Lower lobe of right lung (tissue), 2 donors: ENCODE results near the gene ZNF70. TPM values are rescaled to one million over a fixed set of nuclear protein-coding genes. Genes with fewer than 3 reads are reported as not detected.

Experiments used
- ATAC-seq, 2 donors: fragments of 200-7000 bp; cut with Tn5 transposase; one replicate each; pipeline ENCODE4 v1.9.1; 2020 to 2022; ENCODE audit warnings: mild to moderate bottlenecking in 2 of 2, moderate library complexity in 2 of 2
- DNase-seq: peaks from one replicate; pipeline ENCODE4 v3.0.0-alpha.2; 2020
- H3K27ac ChIP-seq: fragments of 200-600 bp; one replicate; pipeline ENCODE4 v1.8.0; 2022
- H3K27me3 ChIP-seq: fragments of 200-600 bp; one replicate; pipeline ENCODE4 v1.8.0; 2022; ENCODE audit warnings: low read depth
- H3K36me3 ChIP-seq: fragments of 200-600 bp; one replicate; pipeline ENCODE4 v1.8.0; 2022; ENCODE audit warnings: mild to moderate bottlenecking
- H3K4me1 ChIP-seq: fragments of 200-600 bp; one replicate; pipeline ENCODE4 v1.8.0; 2022
- H3K4me3 ChIP-seq: fragments of 200-600 bp; one replicate; pipeline ENCODE4 v1.8.0; 2022; ENCODE audit warnings: mild to moderate bottlenecking
- H3K9me3 ChIP-seq: fragments of 200-600 bp; one replicate; pipeline ENCODE4 v1.8.0; 2022
- intact Hi-C: fragments of 100-400 bp; cut with DNase I; formaldehyde crosslinking; loops from one replicate; pipeline ENCODE4 v1.11.0; 2022
- total RNA-seq: library from RNA; stranded (reverse); fragmentation: NEBNext Ultra II Directional; extraction: Animal tissue kit (Norgen Biotek cat#: 25700); gene quantifications from one replicate; pipeline ENCODE4 v1.2.1, GENCODE V29; 2021
- TF ChIP-seq, protein P1 (sequence below): fragments of 200-600 bp; IDR thresholded peaks from one replicate; pipeline ENCODE4 v1.8.0; 2022; ENCODE audit warnings: antibody characterized with exemption, mild to moderate bottlenecking
- donor health status: DM: no; HTN: yes; CAD: no; lungs with severe emphysema.

ZNF70 gene
- total RNA-seq, 1 donor from 2014 or later = 5.7 TPM

DNA sequence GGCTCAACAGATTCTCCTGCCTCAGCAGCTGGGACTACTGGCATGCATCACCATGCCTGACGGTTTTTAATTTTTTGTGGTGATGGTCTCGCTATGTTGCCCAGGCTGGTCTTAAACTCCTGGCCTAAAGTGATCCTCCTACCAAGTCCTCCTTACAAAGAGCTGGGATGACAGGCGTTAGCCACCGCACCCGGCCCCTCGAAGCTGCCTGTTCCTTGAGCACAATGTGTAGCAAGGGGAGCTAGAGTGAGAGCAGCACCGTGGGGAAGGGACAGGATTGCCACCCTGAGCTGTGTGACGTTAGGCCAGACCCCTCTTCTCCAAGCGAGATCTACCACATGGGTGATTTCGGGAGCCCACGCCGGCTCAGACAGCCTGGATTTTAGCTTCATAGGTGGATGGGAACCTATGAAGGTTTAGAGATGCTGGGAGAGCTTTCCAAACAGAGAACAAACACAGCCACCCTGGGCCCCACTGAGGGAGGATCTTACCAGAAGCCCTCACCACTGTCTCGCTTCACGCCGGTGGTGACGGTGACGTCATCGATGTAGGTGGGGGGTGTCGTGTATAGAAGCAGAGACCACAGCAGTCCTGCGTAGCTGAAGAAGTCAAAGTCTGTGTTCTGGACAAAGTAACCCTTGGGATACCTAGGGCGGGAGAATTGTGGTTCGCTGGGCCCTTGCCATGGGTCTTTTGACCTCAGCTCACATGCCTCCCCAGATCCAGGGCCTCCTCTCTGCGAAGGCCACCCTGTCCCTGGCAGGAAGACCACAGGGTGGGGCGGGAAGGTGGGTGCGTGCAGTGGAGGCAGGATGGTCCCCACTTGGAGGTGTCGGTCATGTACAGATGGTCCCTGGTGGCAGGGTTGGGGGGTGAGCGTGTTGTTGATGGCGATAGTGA, 37.0 kb downstream of the ZNF70 start:
- Histone ChIP-seq H3K27ac (no peak overlapping the region), H3K27me3 (no peaks in the 10 kb centered on the region), H3K4me3 (no peak overlapping the region), H3K9me3 (no peaks in the 10 kb centered on the region), H3K4me1 (peaks cover 18% of the 10 kb centered on the region), H3K36me3 (peaks cover 60% of the 10 kb centered on the region)
- DNase-seq = no peak
- TF ChIP-seq, protein P1, sequence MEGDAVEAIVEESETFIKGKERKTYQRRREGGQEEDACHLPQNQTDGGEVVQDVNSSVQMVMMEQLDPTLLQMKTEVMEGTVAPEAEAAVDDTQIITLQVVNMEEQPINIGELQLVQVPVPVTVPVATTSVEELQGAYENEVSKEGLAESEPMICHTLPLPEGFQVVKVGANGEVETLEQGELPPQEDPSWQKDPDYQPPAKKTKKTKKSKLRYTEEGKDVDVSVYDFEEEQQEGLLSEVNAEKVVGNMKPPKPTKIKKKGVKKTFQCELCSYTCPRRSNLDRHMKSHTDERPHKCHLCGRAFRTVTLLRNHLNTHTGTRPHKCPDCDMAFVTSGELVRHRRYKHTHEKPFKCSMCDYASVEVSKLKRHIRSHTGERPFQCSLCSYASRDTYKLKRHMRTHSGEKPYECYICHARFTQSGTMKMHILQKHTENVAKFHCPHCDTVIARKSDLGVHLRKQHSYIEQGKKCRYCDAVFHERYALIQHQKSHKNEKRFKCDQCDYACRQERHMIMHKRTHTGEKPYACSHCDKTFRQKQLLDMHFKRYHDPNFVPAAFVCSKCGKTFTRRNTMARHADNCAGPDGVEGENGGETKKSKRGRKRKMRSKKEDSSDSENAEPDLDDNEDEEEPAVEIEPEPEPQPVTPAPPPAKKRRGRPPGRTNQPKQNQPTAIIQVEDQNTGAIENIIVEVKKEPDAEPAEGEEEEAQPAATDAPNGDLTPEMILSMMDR = no peak
- intact Hi-C loops = no loop called here
- ATAC-seq = no peak

DNA sequence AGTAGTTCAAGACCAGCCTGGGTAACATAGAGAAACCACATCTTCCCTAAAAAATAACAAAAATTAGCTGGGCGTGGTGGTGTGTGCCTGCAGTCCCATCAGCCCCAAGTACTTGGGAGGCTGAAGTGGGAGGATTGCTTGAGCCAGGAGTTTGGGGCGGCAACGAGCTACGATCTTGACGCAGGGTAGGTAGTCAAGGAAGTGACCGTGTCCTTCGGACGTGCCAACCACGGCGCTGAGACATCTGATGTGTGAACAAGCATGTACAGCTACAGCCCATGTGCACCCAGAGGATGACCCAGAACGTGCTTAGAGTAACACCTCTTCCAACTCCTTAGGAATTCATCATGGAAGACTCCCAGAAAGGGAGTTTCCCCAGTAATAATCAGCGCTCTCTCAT, 38.7 kb downstream of the ZNF70 start:
- Histone ChIP-seq H3K4me1 (peaks cover 14% of the 10 kb centered on the region), H3K27ac (no peak overlapping the region), H3K4me3 (no peak overlapping the region), H3K9me3 (no peaks in the 10 kb centered on the region), H3K36me3 (peaks cover 77% of the 10 kb centered on the region), H3K27me3 (no peaks in the 10 kb centered on the region)
- TF ChIP-seq, protein P1 = no peak
- DNase-seq (no peak), ATAC-seq (no peak)
- intact Hi-C loops = no loop called here

DNA sequence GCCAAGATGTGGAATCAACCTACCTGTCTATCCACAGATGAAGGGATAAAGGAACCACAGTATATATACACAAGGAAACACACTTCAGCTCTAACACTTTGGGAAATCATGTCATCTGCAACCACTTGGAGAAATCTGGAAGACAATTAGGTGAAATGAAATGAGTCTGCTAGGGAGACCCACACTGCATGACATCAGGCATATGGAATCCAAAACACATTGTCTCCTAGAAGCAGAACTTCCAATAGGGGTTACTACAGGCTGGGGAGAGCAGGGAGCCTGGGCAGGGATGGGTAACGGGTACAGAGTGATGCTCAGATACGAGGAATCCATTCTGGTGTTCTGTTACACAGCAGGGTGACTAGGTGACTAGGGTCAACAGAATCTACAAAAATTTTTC, 41.8 kb downstream of the ZNF70 start:
- H3K36me3 ChIP-seq = peaks cover 100% of the 10 kb centered on the region
- H3K4me1 ChIP-seq = no peaks in the 10 kb centered on the region
- no peak overlapping the region for H3K4me3 ChIP-seq
- ATAC-seq = no peak
- no peaks in the 10 kb centered on the region for H3K27me3 ChIP-seq
- no peak overlapping the region for H3K27ac ChIP-seq
- TF ChIP-seq, protein P1 = no peak
- DNase-seq = no peak
- intact Hi-C loops = no loop called here
- H3K9me3 ChIP-seq = no peaks in the 10 kb centered on the region

DNA sequence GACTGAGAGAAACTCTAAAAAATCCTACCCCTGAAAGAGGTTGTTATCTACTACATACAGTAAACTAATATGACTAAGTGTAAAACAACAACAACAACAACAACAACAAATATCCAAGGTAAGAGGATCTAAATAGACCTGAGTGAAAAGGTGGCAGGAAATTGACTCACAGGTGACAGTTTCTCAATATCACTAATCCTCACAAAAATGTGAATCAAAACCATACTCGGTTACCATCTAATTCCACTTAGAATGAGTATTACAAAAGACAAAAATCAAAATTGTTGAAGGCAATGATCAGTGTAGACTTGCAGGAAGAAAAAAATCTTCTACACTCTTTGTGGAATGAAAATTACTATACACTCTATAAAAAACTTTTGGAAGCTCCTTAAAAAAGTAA, 42.6 kb downstream of the ZNF70 start:
- Histone ChIP-seq H3K4me3 (no peak overlapping the region), H3K4me1 (no peaks in the 10 kb centered on the region), H3K27me3 (no peaks in the 10 kb centered on the region), H3K27ac (no peak overlapping the region), H3K36me3 (peaks cover 97% of the 10 kb centered on the region), H3K9me3 (no peaks in the 10 kb centered on the region)
- ATAC-seq (no peak), DNase-seq (no peak)
- intact Hi-C loops = no loop called here
- TF ChIP-seq, protein P1 = no peak

DNA sequence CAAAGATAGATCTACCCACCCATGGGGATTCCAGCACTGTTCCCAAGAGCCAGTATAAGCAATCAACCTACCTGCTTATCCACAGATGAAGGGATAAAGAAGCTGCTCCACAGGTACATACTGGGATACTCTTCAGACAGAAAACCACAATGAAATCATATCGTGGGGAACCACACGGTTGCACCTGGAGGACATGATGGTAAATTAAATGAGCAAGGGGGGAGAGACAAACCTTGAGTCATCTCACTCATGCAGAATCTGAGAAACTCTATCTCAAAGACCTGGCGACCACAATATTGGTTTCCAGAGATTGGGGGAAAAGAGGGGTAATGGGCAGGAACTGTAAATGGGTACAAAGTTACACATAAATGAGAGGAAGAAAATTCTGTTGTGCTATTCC, 45.6 kb downstream of the ZNF70 start:
- H3K36me3 ChIP-seq = peaks cover 94% of the 10 kb centered on the region
- intact Hi-C loops = no loop called here
- DNase-seq = no peak

More for the DNA sequence above, 45.6 kb downstream of the ZNF70 start:
- H3K27ac ChIP-seq = no peak overlapping the region
- H3K27me3 ChIP-seq = no peaks in the 10 kb centered on the region
- ATAC-seq = no peak
- no peaks in the 10 kb centered on the region for H3K9me3 ChIP-seq
- H3K4me3 ChIP-seq = no peak overlapping the region
- H3K4me1 ChIP-seq = no peaks in the 10 kb centered on the region
- TF ChIP-seq, protein P1 = no peak
